ENCODE measurements around the gene LBX2.
A peak's percentile ranks its signal among the peaks of the same experiment; 100 is the strongest.
"Not testable (repeated sequence)": the region's sequence is repeated elsewhere in the genome, so short reads cannot be mapped to it uniquely, and the experiment has no call there.

The LBX2 gene

DNA sequence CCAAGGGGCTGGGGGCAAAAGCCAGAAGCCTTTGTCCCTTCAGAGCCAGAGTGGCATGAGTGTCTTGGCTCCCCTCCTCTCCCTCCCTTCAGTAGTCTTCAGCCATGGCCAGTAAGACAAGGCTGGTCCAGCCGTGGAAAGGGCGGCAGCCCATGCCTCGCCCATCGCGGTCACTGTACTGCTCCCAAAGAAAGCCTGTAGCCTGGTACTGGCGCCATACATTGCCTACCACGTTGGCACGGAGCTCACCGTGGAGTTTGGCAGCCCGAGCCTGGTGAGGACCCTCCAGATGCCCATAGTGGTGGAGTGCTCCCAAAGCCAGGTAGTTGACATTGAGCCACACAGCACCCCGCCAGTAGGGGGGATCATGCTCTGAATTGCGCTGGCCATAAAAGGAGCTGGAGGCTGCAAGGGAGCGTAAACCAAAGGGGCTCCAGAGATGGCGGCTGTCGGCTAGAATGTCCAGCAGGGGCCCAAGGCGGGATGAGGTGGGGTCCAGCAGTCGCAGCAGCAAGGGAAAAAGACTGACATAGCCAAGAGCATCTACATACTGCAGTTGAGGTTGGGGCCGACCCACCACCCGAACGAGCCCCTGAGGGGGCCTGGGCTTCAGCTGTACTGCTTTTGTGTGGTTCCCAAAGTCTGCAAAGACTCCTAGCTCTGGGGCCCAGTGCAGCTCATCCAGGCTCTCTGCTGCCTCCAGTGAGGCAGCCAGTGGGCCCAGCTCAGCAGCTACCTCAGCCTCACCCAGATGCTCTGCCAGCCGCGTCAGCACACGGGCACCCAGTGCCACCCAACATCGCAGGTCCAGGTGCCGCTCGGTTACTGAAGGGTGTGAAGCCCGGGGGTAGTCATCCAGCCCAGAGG, 38.0 kb downstream of the LBX2 start:
- no peaks in the 10 kb centered on the region for H3K27me3 Mint-ChIP-seq (ENCODE audit: low read depth)
- peak overlapping the region; percentile 57 to 75 (median 60) for H3K4me3 Mint-ChIP-seq
- peaks cover 32% of the 10 kb centered on the region for H3K4me1 Mint-ChIP-seq
- H3K9me3 Mint-ChIP-seq = no peaks in the 10 kb centered on the region
- no peak overlapping the region for H3K27ac Mint-ChIP-seq
- TF ChIP-seq CTCF (IDR thresholded peaks at IDR 0.05; ENCODE audit: unreplicated experiment in 3 of 3) = no peak
- H3K36me3 Mint-ChIP-seq (ENCODE audit: low read depth) = peaks cover 11% of the 10 kb centered on the region

DNA sequence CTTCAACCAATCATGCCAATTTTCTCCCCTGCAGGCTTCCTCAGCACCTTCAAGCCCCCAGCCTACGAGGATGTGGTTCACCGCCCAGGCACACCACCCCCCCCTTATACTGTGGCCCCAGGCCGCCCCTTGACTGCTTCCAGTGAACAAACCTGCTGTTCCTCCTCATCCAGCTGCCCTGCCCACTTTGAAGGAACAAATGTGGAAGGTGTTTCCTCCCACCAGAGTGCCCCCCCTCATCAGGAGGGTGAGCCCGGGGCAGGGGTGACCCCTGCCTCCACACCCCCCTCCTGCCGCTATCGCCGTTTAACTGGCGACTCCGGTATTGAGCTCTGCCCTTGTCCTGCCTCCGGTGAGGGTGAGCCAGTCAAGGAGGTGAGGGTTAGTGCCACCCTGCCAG, 39.2 kb downstream of the LBX2 start:
- H3K9me3 Mint-ChIP-seq; H3K27me3 Mint-ChIP-seq (ENCODE audit: low read depth): not testable (repeated sequence)
- Mint-ChIP-seq H3K4me3 (peak overlapping the region; percentile 94 to 97 (median 96)), H3K4me1 (peaks cover 40% of the 10 kb centered on the region), H3K36me3 (ENCODE audit: low read depth) (peaks cover 11% of the 10 kb centered on the region), H3K27ac (peak overlapping the region; percentile 35 to 99 (median 83))

DNA sequence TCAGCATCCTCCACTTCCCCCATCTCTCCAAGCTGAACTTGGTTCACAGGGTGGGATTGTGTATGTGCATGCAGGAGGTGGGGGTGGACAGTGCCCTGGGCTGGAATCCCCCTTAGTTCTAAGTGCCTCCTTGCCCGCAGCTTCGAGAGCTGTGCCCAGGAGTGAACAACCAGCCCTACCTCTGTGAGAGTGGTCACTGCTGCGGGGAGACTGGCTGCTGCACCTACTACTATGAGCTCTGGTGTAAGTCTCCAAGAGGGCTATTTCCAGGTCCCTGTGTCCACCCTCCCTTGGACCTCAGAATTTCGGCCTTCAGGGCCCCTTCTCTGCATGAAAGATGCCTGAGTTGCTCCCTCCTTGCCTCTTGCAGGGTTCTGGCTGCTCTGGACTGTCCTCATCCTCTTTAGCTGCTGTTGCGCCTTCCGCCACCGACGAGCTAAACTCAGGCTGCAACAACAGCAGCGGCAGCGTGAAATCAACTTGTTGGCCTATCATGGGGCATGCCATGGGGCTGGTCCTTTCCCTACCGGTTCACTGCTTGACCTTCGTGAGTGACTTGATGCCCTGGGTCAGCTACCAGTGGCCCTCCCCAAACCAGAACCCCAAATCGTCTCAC, 39.8 kb downstream of the LBX2 start:
- not testable (repeated sequence) for H3K27me3 Mint-ChIP-seq (ENCODE audit: low read depth); H3K9me3 Mint-ChIP-seq
- Mint-ChIP-seq H3K4me3 (peak overlapping the region; percentile 94 to 97 (median 96)), H3K27ac (peak overlapping the region; percentile 83 to 99 (median 96)), H3K36me3 (ENCODE audit: low read depth) (peaks cover 11% of the 10 kb centered on the region), H3K4me1 (peaks cover 46% of the 10 kb centered on the region)

DNA sequence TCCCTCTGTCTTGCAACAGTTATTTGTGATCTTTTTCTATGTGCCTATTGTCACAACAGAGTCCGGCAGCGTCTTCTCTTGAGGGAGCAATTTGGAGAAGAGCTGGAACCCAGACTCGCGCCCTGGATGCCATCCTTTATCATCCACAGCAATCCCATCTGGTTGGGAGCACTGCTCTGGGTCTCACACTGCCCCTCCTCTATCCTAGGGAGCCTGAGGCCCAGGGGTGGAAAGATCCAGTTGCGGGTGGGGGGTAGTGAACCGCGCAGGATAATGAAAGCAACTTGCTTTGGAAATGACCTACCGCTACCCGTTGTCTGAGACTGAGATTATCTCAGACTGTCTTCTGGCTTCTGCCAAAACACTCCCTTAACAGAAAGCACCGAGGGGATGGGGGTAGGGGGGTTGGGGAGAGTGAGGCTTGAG, 40.5 kb downstream of the LBX2 start:
- TF ChIP-seq CTCF (IDR thresholded peaks at IDR 0.05; ENCODE audit: unreplicated experiment in 3 of 3) = no peak
- Mint-ChIP-seq H3K36me3 (ENCODE audit: low read depth) (peaks cover 11% of the 10 kb centered on the region), H3K4me3 (peak overlapping the region; percentile 94 to 97 (median 96)), H3K27ac (peak overlapping the region; percentile 83 to 99 (median 96)), H3K27me3 (ENCODE audit: low read depth) (no peaks in the 10 kb centered on the region), H3K4me1 (peaks cover 49% of the 10 kb centered on the region), H3K9me3 (no peaks in the 10 kb centered on the region)

DNA sequence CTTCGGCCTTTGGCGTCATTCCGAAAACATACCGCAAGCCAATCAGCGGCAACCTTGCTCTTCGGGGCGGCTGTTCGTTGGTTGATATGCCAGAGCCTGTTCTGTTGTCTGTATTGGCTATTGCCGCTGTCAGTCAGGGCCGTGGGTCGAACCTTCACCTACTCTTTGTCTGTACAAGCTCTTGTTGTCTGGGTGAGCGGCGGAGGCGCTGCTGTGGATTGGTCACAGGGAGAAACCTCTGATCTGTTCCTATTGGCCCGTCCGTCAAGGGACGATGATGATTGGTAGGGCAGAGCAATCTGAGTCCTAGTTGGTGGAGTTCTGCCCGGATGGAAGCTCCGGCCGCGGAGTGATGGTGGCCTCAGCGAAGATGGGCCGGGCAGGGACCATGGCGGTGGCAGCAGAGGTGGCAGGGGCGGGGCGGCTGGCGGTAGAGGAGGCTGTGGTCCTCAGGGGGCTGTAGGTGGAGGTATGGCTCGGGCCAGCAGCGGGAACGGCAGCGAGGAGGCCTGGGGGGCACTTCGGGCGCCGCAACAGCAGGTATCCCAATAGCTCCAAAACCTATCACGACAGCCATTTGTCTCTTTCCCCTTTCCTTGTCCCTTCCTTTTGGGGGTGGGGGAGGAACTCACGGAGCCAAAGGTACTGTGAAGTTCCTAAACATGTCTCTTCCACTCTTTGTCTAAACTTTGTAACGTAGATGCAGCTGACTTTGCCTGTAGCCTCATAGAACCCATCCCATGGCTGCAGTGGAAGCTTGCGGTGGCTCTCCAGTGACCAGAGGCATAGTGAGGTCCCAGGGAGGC, 41.1 kb downstream of the LBX2 start, which contains the start of gene WBP1:
Gene WBP1 (plus strand): TSS at position 307 of the 806 bp plus-strand sequence. CDS start 165 bp downstream, at position 472.
- peaks cover 11% of the 10 kb centered on the region for H3K36me3 Mint-ChIP-seq (ENCODE audit: low read depth)
- peaks cover 48% of the 10 kb centered on the region for H3K4me1 Mint-ChIP-seq
- peak within 1 kb of the TSS; percentile 83 to 99 (median 96) for H3K27ac Mint-ChIP-seq
- TF ChIP-seq CTCF (IDR thresholded peaks at IDR 0.05; ENCODE audit: unreplicated experiment in 3 of 3) = no peak
- peak within 1 kb of the TSS; percentile 94 to 97 (median 96) for H3K4me3 Mint-ChIP-seq
- no peaks in the 10 kb centered on the region for H3K27me3 Mint-ChIP-seq (ENCODE audit: low read depth)
- H3K9me3 Mint-ChIP-seq = no peaks in the 10 kb centered on the region

- no peak for TF ChIP-seq CTCF (IDR thresholded peaks at IDR 0.05; ENCODE audit: unreplicated experiment in 3 of 3)
- peak overlapping the region; percentile 94 to 97 (median 96) for H3K4me3 Mint-ChIP-seq
- H3K4me1 Mint-ChIP-seq = peaks cover 42% of the 10 kb centered on the region
- H3K27me3 Mint-ChIP-seq (ENCODE audit: low read depth) = no peaks in the 10 kb centered on the region
- H3K36me3 Mint-ChIP-seq (ENCODE audit: low read depth) = peaks cover 5% of the 10 kb centered on the region
- H3K27ac Mint-ChIP-seq = peak overlapping the region; percentile 83 to 99 (median 96)
- no peaks in the 10 kb centered on the region for H3K9me3 Mint-ChIP-seq
Measured at GRCh38 chr2:74457549-74458131, 41.8 kb downstream of the LBX2 start.

Data from nephron (organoid).